Endothelial cell of umbilical vein (primary cell): ENCODE results near the gene RBKS.

Source experiments
- CTCF ChIP-seq, 2 donors: IDR thresholded peaks; 1 replicate in 1 of 2; 2 replicates in 1 of 2; pipeline ENCODE4 v1.5.1; 2011; ENCODE audit warnings: low read length in 2 of 2, mild to moderate bottlenecking in 2 of 2, moderate library complexity in 2 of 2, control low read depth in 1 of 2, inconsistent platforms in 1 of 2, low read depth in 1 of 2; ENCODE audit not compliant: insufficient read depth in 1 of 2; ENCODE audit errors: extremely low read depth in 1 of 2
- MAX ChIP-seq: IDR thresholded peaks from 2 replicates; pipeline ENCODE4 v1.6.1; 2011; ENCODE audit not compliant: insufficient read depth, insufficient read length
- MYC ChIP-seq: IDR thresholded peaks from one replicate; pipeline ENCODE4 v1.6.1; 2011; ENCODE audit warnings: mild to moderate bottlenecking, low read depth, low read length
- POLR2A ChIP-seq: IDR thresholded peaks from 2 replicates; pipeline ENCODE4 v1.6.1; 2012; ENCODE audit warnings: low read depth, mild to moderate bottlenecking, control low read depth, low read length

DNA sequence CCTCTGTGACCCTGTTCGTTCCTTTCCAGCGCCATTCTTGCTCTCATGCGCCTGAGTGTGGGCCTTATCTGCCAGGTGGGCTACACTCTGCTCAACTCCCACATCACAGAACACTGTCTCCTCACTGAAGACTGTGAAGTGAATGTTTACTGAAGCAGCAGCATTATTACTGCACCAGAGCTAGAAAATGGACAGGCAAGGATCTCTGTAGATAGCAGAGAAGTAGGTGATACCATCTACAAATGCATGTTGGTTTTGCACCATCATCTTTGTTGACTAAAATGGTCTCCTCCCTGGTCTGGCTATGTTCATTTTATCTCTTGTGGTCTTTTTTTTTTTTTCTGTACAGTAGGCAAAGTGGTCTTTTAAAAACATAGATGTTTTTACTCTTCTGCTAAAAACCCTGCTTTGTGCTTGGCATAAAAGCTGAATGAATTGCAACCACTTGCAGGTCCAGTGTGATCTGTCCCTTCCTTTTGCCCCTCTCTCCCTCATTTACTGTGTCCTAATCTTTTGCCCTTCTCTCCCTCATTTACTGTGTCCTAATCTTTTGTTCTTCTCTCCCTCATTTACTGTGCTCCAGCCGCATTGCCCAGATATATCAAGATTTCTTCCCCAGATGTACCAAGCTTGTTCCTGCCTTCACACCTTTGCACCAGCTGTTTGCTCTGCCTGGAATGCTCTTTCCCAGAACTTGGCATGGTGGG lies 35.7 kb upstream of the RBKS start:
- TF ChIP-seq POLR2A (no peak), CTCF (IDR thresholded peaks at IDR 0.05; ENCODE audit: extremely low read depth in 1 of 2, insufficient read depth in 1 of 2, low read depth in 1 of 2, low read length in 2 of 2) (no peak), MYC (no peak), MAX (no peak)
